Panc1 (cell line): Measurements from ENCODE around the gene TM4SF5. TPM values are rescaled to one million over a fixed set of nuclear protein-coding genes. Genes with fewer than 3 reads are reported as not detected.

Experiments used
- ATAC-seq: fragments of 200-7000 bp; cut with Tn5 transposase; 2 replicates; pipeline ENCODE4 v1.9.1; 2020; ENCODE audit warnings: mild to moderate bottlenecking, moderate library complexity
- BruUV-seq: library from RNA; stranded (reverse); fragments of 400-500 nt; replicated peaks from 2 replicates; lab custom pipeline; 2021; lab: Mats Ljungman, UMichigan
- CTCF ChIA-PET: fragments of 300-600 bp; sonication (Branson Sonifier 250); formaldehyde crosslinking; loops from one replicate; lab custom pipeline; 2022; ENCODE audit warnings: antibody characterized with exemption; lab: Charles Lee
- POLR2A ChIA-PET: fragments of 300-600 bp; sonication (Branson Sonifier 250); formaldehyde crosslinking; loops from one replicate; lab custom pipeline; 2022; ENCODE audit warnings: antibody characterized with exemption; lab: Charles Lee
- DNase-seq: peaks from one replicate; pipeline ENCODE4 v3.0.0-alpha.2; 2010; ENCODE audit warnings: low read depth, low spot score
- H3K27ac ChIP-seq: 2 replicates; pipeline ENCODE4 v1.5.1; 2011; ENCODE audit warnings: mild to moderate bottlenecking, low read length, inconsistent platforms
- H3K27me3 ChIP-seq: fragments of 200-500 bp; sonication (Bioruptor generic); 2 replicates; pipeline ENCODE4 v1.6.0; 2014; ENCODE audit warnings: low read length, inconsistent platforms; ENCODE audit not compliant: control insufficient read depth, insufficient read depth
- H3K36me3 ChIP-seq: fragments of 200-500 bp; sonication (Bioruptor generic); 2 replicates; pipeline ENCODE4 v1.5.1; 2014; ENCODE audit warnings: inconsistent platforms, mild to moderate bottlenecking, low read length, moderate library complexity; ENCODE audit not compliant: control insufficient read depth, insufficient read depth
- H3K4me1 ChIP-seq: 2 replicates; pipeline ENCODE4 v1.5.1; 2011; ENCODE audit warnings: inconsistent platforms, mild to moderate bottlenecking, low read length, moderate library complexity; ENCODE audit not compliant: control insufficient read depth, insufficient read depth
- H3K4me3 ChIP-seq, 2 experiments: 2 replicates each; pipeline ENCODE4 v1.5.1; 2011 to 2012; ENCODE audit warnings: low read depth in 2 of 2, low read length in 2 of 2, mild to moderate bottlenecking in 2 of 2, inconsistent platforms in 1 of 2, moderate library complexity in 1 of 2
- H3K9me3 ChIP-seq: fragments of 200-500 bp; sonication (Bioruptor generic); 2 replicates; pipeline ENCODE4 v1.5.1; 2014; ENCODE audit warnings: low read depth, mild to moderate bottlenecking, inconsistent platforms, low read length, moderate library complexity; ENCODE audit not compliant: control insufficient read depth, insufficient read depth
- POLR2AphosphoS5 ChIP-seq: IDR thresholded peaks from 2 replicates; pipeline ENCODE4 v1.6.1; 2012; ENCODE audit warnings: mild to moderate bottlenecking, low read depth, low read length, moderate library complexity
- SIN3A ChIP-seq: IDR thresholded peaks from 2 replicates; pipeline ENCODE4 v1.6.1; 2012; ENCODE audit warnings: low read depth, mild to moderate bottlenecking, low read length, moderate library complexity, borderline replicate concordance; ENCODE audit not compliant: insufficient read depth
- TCF7L2 ChIP-seq: IDR thresholded peaks from 2 replicates; pipeline ENCODE4 v1.6.1; 2011; ENCODE audit warnings: mild to moderate bottlenecking, low read depth, low read length, inconsistent platforms
- in situ Hi-C: cut with HindIII; loops from 2 replicates; pipeline ENCODE4 v1.10.0; 2016; ENCODE audit warnings: low sequenced_read_pairs, low pct_unique_long_range_greater_than_20kb
- intact Hi-C: fragments of 100-400 bp; cut with micrococcal nuclease; formaldehyde crosslinking; loops from one replicate; pipeline ENCODE4 v1.10.0; 2022; ENCODE audit not compliant: unreplicated experiment
- total RNA-seq: library from RNA; stranded (reverse); gene quantifications from one replicate; pipeline ENCODE4 v1.2.1, GENCODE V29; 2021; ENCODE audit not compliant: unreplicated experiment
- TF ChIP-seq, protein P1 (sequence below): fragments of 450-650 bp; IDR thresholded peaks from 2 replicates; pipeline ENCODE4 v1.5.1; 2017; ENCODE audit warnings: mild to moderate bottlenecking
- TF ChIP-seq, protein P2 (sequence below), 2 experiments: IDR thresholded peaks; 2 replicates each; pipeline ENCODE4 v1.6.1; 2011 to 2012; ENCODE audit warnings: low read depth in 2 of 2, control low read depth in 1 of 2, low read length in 1 of 2, mild to moderate bottlenecking in 1 of 2, moderate library complexity in 1 of 2; ENCODE audit not compliant: insufficient read depth in 1 of 2

Gene TM4SF5
- total RNA-seq, 1 experiment from 2014 or later, result not detected

DNA sequence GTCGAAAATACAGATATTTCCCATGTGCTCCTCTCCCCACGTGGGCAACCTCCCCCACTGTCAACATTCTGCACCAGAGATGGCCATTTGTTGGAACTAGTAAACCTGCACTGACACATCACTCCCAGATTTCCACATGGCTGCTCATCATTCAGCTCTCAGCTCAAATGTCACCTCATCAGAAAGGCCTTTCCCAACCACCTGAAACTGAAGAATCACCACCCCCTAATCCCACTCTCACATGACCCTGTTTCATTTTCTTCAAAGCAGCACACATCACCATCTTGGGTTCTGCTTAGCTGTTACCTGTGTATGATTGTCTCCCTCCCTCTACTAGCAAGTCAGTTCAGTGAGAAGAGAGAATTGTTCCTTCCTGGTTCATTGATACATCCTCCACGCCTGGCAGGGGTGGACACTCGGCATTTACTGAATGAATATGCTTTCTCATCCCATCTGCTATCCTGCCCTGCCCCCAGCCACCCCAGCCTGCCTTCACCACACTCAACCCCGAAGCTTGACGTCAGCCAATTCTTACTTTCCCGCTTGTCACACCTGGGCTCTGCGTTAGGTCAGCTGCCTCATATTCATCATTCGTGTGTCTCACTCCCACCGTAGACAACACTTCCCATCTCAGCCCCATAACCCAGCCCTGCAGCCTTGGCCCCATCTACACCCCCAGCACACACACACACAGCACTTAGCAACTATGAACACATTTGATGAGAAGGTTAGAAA is 28.9 kb downstream of the TM4SF5 start:
- in situ Hi-C loops, result no loop called here
- Histone ChIP-seq H3K27ac (no peak overlapping the region), H3K4me1 (no peaks in the 10 kb centered on the region), H3K27me3 (no peaks in the 10 kb centered on the region), H3K4me3 (no peak overlapping the region), H3K36me3 (no peaks in the 10 kb centered on the region; the same call in none of the 2 replicates), H3K9me3 (no peaks in the 10 kb centered on the region)
- DNase-seq (no peak), ATAC-seq (no peak)
- TF ChIP-seq TCF7L2 (no peak), POLR2AphosphoS5 (no peak)
- intact Hi-C loops, result no loop called here
- ChIA-PET CTCF (interaction anchor here (0.7 kb wide), 1 partner anchor 45 kb away, joined by 4 read pairs; no protein-coding TSS in a partner anchor), POLR2A (no interaction called here)
- BruUV-seq, result no TSS peak

DNA sequence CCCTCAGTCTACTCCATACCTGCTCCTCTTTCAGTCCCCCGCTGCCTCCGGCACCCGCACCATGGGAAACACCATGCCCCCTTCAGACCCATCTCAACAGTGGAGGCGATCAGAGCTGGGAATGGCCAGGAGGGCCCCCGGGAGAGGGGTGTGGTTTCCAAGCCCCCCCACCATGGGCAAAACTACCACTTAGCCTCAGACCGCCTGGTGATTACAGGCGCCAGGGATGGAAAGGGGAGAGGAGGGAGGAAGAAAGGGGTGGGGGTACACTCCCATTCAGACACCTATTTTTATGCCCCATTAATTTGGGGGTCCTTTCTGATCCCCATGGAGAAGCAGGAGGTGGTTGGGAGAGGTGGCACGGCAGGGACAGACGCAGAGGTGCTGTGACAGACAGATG is 30.5 kb downstream of the TM4SF5 start, which contains the start of gene C17orf114:
Gene C17orf114, minus strand, starts transcription at position 101 of the 400 bp plus-strand sequence.
- intact Hi-C loops (no loop called here), in situ Hi-C loops (no loop called here)
- POLR2A ChIA-PET, result no interaction called here

More for the DNA sequence above, 30.5 kb downstream of the TM4SF5 start, which contains the start of gene C17orf114:
- Histone ChIP-seq H3K36me3 (no peaks in the 10 kb centered on the region; the same call in 1 of the 2 replicates), H3K9me3 (no peaks in the 10 kb centered on the region), H3K4me1 (peaks cover 3% of the 10 kb centered on the region; the same call in 1 of the 2 replicates), H3K27ac (no peak within 1 kb of the TSS), H3K4me3 (no peak within 1 kb of the TSS), H3K27me3 (no peaks in the 10 kb centered on the region)
- no peak for TF ChIP-seq TCF7L2
- no peak for TF ChIP-seq SIN3A
- TF ChIP-seq, protein P1, sequence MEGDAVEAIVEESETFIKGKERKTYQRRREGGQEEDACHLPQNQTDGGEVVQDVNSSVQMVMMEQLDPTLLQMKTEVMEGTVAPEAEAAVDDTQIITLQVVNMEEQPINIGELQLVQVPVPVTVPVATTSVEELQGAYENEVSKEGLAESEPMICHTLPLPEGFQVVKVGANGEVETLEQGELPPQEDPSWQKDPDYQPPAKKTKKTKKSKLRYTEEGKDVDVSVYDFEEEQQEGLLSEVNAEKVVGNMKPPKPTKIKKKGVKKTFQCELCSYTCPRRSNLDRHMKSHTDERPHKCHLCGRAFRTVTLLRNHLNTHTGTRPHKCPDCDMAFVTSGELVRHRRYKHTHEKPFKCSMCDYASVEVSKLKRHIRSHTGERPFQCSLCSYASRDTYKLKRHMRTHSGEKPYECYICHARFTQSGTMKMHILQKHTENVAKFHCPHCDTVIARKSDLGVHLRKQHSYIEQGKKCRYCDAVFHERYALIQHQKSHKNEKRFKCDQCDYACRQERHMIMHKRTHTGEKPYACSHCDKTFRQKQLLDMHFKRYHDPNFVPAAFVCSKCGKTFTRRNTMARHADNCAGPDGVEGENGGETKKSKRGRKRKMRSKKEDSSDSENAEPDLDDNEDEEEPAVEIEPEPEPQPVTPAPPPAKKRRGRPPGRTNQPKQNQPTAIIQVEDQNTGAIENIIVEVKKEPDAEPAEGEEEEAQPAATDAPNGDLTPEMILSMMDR, result no peak
- TF ChIP-seq, protein P2, sequence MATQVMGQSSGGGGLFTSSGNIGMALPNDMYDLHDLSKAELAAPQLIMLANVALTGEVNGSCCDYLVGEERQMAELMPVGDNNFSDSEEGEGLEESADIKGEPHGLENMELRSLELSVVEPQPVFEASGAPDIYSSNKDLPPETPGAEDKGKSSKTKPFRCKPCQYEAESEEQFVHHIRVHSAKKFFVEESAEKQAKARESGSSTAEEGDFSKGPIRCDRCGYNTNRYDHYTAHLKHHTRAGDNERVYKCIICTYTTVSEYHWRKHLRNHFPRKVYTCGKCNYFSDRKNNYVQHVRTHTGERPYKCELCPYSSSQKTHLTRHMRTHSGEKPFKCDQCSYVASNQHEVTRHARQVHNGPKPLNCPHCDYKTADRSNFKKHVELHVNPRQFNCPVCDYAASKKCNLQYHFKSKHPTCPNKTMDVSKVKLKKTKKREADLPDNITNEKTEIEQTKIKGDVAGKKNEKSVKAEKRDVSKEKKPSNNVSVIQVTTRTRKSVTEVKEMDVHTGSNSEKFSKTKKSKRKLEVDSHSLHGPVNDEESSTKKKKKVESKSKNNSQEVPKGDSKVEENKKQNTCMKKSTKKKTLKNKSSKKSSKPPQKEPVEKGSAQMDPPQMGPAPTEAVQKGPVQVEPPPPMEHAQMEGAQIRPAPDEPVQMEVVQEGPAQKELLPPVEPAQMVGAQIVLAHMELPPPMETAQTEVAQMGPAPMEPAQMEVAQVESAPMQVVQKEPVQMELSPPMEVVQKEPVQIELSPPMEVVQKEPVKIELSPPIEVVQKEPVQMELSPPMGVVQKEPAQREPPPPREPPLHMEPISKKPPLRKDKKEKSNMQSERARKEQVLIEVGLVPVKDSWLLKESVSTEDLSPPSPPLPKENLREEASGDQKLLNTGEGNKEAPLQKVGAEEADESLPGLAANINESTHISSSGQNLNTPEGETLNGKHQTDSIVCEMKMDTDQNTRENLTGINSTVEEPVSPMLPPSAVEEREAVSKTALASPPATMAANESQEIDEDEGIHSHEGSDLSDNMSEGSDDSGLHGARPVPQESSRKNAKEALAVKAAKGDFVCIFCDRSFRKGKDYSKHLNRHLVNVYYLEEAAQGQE (IDR thresholded peaks at IDR 0.05; ENCODE audit: insufficient read depth in 1 of 2, low read depth in 2 of 2, low read length in 1 of 2), result no peak
- no peak for TF ChIP-seq POLR2AphosphoS5
- CTCF ChIA-PET, result no interaction called here
- DNase-seq, result no peak
- no peak for ATAC-seq
- BruUV-seq, result no TSS peak
